Measurements from ENCODE around the gene AGT.
A peak's percentile ranks its signal among the peaks of the same experiment; 100 is the strongest.
"Not testable (repeated sequence)": the region's sequence is repeated elsewhere in the genome, so short reads cannot be mapped to it uniquely, and the experiment has no call there.

AGT gene

DNA sequence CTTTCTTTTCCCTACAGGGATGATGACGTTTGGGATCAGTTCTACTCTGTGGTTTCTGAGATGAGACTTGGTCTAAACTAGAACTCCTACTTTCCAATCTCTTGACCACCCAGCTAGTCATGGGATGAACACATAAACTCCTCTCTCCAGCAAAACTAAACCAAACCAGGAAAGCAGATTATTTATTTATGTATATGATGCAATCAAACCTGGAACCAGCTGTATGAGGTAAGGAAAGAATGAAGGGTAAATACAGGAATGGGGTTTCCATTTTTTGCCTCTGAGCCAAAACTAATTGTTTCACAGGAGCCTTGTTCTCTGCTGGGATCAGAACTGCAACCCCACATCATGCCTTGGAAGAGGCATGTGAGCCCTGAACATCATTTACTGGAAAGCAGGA lies 3.3 kb upstream of the AGT start:
- Histone ChIP-seq H3K27me3 (no peaks in the 10 kb centered on the region), H4K20me1 (no peaks in the 10 kb centered on the region), H3K4me2 (no peak overlapping the region), H3K4me1 (no peaks in the 10 kb centered on the region), H3K9ac (no peak overlapping the region), H3K9me3 (peaks cover 29% of the 10 kb centered on the region), H3K4me3 (no peak overlapping the region), H3K36me3 (no peaks in the 10 kb centered on the region), H3K27ac (no peak overlapping the region)
- no peak for TF ChIP-seq Cebpa-rat (IDR thresholded peaks at IDR 0.05)

DNA sequence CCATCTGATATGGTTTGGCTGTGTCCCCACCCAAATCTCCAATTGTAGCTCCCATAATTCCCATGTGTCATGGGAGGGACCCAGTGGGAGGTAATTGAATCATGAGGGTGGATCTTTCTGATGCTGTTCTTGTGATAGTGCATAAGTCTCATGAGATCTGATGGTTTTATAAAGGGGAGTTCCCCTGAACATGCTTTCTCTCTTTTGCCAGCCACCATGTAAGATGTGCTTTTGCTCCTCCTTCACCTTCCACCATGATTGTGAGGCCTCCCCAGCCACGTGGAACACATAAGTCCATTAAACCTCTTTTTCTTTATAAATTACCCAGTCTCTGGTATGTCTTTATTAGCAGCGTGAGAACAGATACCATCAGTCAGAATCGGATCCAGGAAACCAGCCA lies 2.5 kb upstream of the AGT start:
- H3K4me3 ChIP-seq, H4K20me1 ChIP-seq, H3K4me2 ChIP-seq, H3K27me3 ChIP-seq, H3K9ac ChIP-seq, H3K27ac ChIP-seq, H3K36me3 ChIP-seq, H3K4me1 ChIP-seq: not testable (repeated sequence)
- peaks cover 21% of the 10 kb centered on the region for H3K9me3 ChIP-seq

DNA sequence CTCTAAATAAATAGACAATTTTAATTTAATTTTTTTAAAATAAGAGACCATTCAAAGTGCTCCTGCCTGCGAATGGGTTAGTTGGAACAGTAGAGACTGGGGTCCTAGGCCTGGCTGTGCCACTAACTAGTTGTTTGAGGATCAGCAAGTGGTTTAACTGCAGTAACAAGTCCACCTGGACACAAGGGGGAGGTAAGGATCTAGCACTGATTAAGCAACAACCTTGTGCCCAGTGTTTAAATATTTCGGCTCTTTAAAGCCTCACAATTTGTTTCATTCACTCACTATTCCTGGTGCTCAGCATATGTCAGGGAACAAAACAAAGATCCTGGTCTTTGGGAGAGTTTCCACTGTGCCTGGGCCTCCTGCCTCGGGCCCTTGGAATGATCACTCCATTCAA lies 1.6 kb upstream of the AGT start:
- H3K4me2 ChIP-seq = no peak overlapping the region
- no peak overlapping the region for H3K9ac ChIP-seq
- no peak for TF ChIP-seq Cebpa-rat (IDR thresholded peaks at IDR 0.05)
- no peak overlapping the region for H3K4me3 ChIP-seq
- H3K27me3 ChIP-seq = no peaks in the 10 kb centered on the region
- H4K20me1 ChIP-seq = no peaks in the 10 kb centered on the region
- no peak overlapping the region for H3K27ac ChIP-seq
- no peaks in the 10 kb centered on the region for H3K4me1 ChIP-seq
- no peaks in the 10 kb centered on the region for H3K36me3 ChIP-seq
- peaks cover 11% of the 10 kb centered on the region for H3K9me3 ChIP-seq

DNA sequence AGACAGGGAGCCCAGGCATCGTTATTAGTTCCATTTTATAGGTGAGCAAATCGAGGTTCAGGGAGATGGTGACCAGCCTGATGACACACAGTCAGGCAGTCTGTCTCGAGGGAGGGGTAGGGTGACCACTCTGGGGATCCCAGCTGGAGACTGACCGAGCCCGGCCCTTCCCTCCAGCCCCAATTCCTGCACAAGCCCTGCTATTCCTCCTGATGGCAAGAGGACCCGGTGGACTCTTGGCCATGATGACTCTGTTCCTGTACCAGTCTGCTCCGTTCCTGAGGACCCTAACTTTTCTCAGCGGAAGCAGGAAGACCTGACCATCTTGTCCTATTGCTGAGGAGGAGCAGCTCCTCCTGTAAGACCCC lies 391 bp downstream of the AGT start:
- H3K4me2 ChIP-seq = no peak overlapping the region
- no peak overlapping the region for H3K4me3 ChIP-seq

DNA sequence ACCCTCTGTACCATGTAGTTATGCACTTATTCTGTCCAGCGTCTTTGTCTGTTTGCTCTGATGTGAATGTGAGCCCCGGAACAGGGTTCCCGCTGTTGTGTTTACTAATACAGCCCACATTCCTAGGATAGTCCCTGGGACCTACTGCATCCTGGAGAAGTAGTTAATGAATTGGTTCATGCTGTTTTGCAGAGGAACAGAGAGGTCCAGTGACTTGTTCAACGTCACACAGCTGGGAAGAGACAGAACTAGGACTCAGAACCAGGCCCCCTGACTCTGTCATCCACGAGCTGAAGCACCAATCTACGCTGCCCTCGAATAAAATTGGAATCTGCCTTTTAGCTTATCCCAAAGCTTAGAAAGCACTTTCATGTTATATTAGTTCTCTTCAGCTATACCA lies 784 bp downstream of the AGT start:
- no peak overlapping the region for H3K4me3 ChIP-seq
- no peak overlapping the region for H3K4me2 ChIP-seq
- no peaks in the 10 kb centered on the region for H3K36me3 ChIP-seq
- no peak for TF ChIP-seq Cebpa-rat (IDR thresholded peaks at IDR 0.05)
- no peak overlapping the region for H3K9ac ChIP-seq
- peaks cover 11% of the 10 kb centered on the region for H3K9me3 ChIP-seq
- H3K4me1 ChIP-seq = peaks cover 2% of the 10 kb centered on the region
- no peaks in the 10 kb centered on the region for H4K20me1 ChIP-seq
- no peak overlapping the region for H3K27ac ChIP-seq
- H3K27me3 ChIP-seq = no peaks in the 10 kb centered on the region

More for the DNA sequence above, 391 bp downstream of the AGT start:
- no peaks in the 10 kb centered on the region for H3K36me3 ChIP-seq
- H3K27ac ChIP-seq = no peak overlapping the region
- no peaks in the 10 kb centered on the region for H3K4me1 ChIP-seq
- no peaks in the 10 kb centered on the region for H3K27me3 ChIP-seq
- H3K9ac ChIP-seq = no peak overlapping the region
- peaks cover 11% of the 10 kb centered on the region for H3K9me3 ChIP-seq
- no peak for TF ChIP-seq Cebpa-rat (IDR thresholded peaks at IDR 0.05)
- no peaks in the 10 kb centered on the region for H4K20me1 ChIP-seq

DNA sequence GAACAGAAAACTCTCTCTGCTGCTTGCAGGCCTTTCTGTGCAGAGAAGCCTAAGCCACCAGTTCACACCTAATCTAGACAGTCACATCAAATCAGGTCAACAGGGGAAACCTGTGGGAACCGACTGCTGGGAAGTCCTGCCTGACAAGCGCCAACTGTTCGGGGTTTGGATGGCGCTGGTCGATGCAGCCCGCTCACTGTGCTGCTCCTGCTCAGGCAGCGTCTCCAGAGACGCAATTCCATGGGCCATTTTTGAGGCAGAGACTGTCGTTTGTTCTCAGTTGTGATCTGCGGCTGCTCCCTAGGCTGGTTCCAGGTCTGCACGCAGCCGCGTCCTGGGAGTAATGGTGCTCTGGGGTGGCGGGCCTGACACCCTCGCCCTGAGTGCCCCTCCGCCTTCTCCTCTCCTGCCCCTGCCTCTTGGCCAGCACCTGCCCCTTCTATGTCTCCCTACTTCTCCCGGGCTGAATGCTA lies 1.4 kb downstream of the AGT start:
- H3K36me3 ChIP-seq = no peaks in the 10 kb centered on the region
- peaks cover 11% of the 10 kb centered on the region for H3K9me3 ChIP-seq
- TF ChIP-seq Cebpa-rat (IDR thresholded peaks at IDR 0.05) = no peak
- no peak overlapping the region for H3K4me3 ChIP-seq
- H3K27me3 ChIP-seq = no peaks in the 10 kb centered on the region
- H4K20me1 ChIP-seq = no peaks in the 10 kb centered on the region
- H3K9ac ChIP-seq = no peak overlapping the region
- H3K27ac ChIP-seq = no peak overlapping the region
- H3K4me2 ChIP-seq = no peak overlapping the region
- peaks cover 8% of the 10 kb centered on the region for H3K4me1 ChIP-seq

DNA sequence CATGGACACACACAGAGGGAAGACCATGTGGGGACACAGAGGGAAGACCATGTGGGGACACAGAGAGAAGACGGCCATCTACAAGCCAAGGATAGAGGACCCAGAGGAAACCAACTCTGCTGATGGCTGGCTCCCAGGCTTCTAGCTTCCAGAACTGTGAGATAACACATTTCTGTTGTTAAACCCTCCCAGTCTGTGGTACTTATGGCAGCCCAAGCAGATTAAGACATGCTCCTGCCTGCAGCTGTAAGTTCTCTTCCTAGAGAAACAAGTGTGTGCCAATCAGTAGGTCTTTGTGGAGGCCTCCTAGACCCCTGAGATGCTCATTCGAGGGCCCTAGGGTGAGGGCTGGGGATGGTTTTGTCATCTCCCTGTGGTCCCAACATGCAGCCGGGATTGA lies 2.7 kb downstream of the AGT start:
- Histone ChIP-seq H3K9ac (no peak overlapping the region), H4K20me1 (no peaks in the 10 kb centered on the region), H3K9me3 (peaks cover 6% of the 10 kb centered on the region), H3K27me3 (no peaks in the 10 kb centered on the region), H3K27ac (no peak overlapping the region), H3K4me2 (no peak overlapping the region), H3K4me1 (peaks cover 9% of the 10 kb centered on the region), H3K4me3 (no peak overlapping the region), H3K36me3 (no peaks in the 10 kb centered on the region)
- TF ChIP-seq Cebpa-rat (IDR thresholded peaks at IDR 0.05) = no peak

DNA sequence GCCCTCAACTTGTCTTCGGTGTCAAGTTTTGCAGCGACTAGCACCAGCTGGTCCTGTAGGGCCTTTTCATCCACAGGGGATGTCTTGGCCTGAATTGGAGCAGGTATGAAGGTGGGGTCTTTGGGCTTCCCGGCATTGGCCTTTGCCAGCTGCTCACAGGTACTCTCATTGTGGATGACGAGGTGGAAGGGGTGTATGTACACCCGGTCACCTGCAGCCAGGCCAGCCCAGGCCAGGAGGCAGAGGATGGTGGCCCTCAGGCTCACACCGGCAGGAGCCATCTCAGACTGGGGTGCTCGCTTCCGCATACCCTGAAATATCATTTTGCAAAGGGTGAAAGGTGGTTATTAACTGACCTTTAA lies 3.4 kb downstream of the AGT start:
- no peak overlapping the region for H3K9ac ChIP-seq
- H3K4me3 ChIP-seq = no peak overlapping the region
- no peak overlapping the region for H3K27ac ChIP-seq
- TF ChIP-seq Cebpa-rat (IDR thresholded peaks at IDR 0.05) = no peak
- no peaks in the 10 kb centered on the region for H3K9me3 ChIP-seq
- no peak overlapping the region for H3K4me2 ChIP-seq
- peaks cover 9% of the 10 kb centered on the region for H3K4me1 ChIP-seq
- no peaks in the 10 kb centered on the region for H4K20me1 ChIP-seq
- no peaks in the 10 kb centered on the region for H3K36me3 ChIP-seq
- no peaks in the 10 kb centered on the region for H3K27me3 ChIP-seq

DNA sequence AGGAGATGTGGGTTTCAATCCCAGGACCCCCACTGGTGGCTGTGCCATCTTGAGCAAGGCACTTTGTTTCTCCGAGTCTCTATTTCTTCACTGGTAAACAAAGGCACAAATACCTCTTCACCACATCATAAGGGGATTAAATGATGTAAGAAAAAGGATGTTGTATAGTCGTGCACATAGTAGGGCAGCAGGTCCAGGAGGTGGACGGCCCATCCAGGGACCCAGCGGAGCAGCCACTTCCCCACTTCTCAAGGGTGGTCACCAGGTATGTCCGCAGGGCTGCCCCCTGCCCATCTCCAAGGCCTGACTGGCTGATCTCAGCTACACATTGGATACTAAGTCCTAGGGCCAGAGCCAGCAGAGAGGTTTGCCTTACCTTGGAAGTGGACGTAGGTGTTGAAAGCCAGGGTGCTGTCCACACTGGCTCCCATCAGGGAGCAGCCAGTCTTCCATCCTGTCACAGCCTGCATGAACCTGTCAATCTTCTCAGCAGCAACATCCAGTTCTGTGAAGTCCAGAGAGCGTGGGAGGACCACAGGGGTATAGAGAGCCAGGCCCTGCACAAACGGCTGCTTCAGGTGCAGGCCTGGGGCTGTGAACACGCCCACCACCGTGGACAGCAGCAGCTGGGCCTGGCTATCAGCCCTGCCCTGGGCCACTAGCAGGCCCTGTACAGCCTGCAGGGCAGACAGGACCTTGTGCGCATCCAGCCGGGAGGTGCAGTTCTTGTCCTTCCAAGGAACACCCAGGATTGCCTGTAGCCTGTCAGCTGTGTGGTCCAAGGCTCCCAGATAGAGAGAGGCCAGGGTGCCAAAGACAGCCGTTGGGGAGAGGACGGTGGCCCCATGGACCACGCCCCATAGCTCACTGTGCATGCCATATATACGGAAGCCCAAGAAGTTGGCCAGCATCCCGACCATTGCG lies 4.0 kb downstream of the AGT start:
- Histone ChIP-seq H3K36me3 (no peaks in the 10 kb centered on the region), H3K4me2 (no peak overlapping the region), H3K9me3 (no peaks in the 10 kb centered on the region)

DNA sequence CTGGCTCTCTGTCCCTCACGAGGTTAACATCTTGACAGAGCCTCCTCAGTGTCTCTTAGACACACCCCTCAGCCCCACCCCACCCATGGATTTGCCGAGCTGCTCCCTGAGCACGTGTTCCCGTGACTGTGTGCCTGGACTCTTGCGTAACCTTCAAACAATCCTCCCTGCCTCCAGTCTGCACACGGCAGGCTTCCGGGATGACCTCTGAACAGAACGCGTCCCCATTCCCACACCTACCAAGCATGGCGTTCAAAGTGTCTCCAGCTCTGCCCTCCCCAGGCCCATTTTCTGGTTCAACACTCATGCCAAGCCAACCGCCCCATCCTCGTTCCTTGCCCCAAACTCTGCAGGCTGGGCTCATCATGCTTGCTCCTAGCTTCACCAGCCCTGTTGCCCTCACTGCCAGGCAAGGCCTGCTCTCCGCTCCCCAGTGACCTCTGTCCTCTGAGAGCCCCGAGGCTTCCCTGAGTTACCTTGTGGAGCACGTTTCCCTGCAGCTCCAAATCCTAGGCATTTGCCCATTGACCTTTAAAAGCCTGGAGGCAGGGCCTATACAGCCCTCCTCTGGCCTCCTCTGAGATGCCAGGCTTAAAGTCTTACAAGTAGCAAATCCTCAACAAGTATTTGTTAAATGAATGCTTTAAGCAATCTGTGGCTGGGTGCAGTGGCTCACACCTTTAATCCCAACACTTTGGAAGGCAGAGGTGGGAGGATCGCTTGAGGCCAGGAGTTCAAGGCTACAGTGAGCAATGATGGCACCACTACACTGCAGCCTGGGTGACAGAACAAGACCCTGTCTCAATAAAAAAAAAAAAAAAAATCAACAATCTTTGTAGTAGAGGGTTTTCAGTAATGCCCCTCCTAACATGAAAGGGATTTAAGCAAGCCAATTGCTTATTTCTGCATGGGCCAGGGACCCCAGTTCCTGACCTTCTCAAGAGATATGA lies 5.0 kb downstream of the AGT start:
- no peaks in the 10 kb centered on the region for H3K9me3 ChIP-seq
- no peak overlapping the region for H3K4me3 ChIP-seq
- H3K27me3 ChIP-seq = no peaks in the 10 kb centered on the region
- no peak overlapping the region for H3K4me2 ChIP-seq
- peaks cover 9% of the 10 kb centered on the region for H3K4me1 ChIP-seq
- H3K27ac ChIP-seq = no peak overlapping the region
- H4K20me1 ChIP-seq = no peaks in the 10 kb centered on the region
- H3K36me3 ChIP-seq = no peaks in the 10 kb centered on the region
- 0 out of 2 replicates have a peak, but pooled peaks have one; percentile 7 for TF ChIP-seq Cebpa-rat (IDR thresholded peaks at IDR 0.05)
- no peak overlapping the region for H3K9ac ChIP-seq

More for the DNA sequence above, 4.0 kb downstream of the AGT start:
- Histone ChIP-seq H3K9ac (no peak overlapping the region), H3K27me3 (no peaks in the 10 kb centered on the region), H3K4me3 (no peak overlapping the region), H4K20me1 (no peaks in the 10 kb centered on the region), H3K4me1 (peaks cover 9% of the 10 kb centered on the region), H3K27ac (no peak overlapping the region)
- TF ChIP-seq Cebpa-rat (IDR thresholded peaks at IDR 0.05) = no peak
